T-helper 9 cell (primary cell): ENCODE results near the gene IL15RA.
"Not testable (repeated sequence)": the region's sequence is repeated elsewhere in the genome, so short reads cannot be mapped to it uniquely, and the experiment has no call there.

Experiments used
- DNase-seq: peaks from one replicate; pipeline ENCODE4 v3.0.0-alpha.2; 2020

The IL15RA gene

GRCh38 chr10:5968681-5969453 is 8.5 kb downstream of the IL15RA start:
- DNase-seq = no peak

- no peak for DNase-seq
Observed at GRCh38 chr10:5968037-5968680, 9.2 kb downstream of the IL15RA start.

DNA sequence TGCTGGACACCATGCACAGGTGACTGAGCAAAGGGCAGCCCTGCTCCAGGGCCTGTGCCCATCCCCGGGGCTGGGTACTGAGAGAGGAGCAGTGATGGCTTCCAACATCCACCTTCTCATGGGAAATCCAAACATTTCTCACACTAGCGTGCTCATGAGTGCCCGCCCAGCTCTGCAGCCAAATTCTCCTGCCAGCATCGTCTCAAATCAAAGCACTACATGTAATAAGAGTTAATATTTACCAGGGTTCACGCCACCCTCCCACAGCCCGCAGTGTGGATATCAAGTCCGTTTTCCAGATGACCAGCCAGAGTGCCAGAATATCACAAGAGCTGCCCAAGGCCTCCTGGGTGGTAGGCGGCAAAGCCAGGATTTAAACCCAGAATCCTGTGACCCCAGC is 12.1 kb downstream of the IL15RA start:
- DNase-seq = no peak

GRCh38 chr10:5964736-5965135 is 12.6 kb downstream of the IL15RA start:
- DNase-seq = no peak

DNA sequence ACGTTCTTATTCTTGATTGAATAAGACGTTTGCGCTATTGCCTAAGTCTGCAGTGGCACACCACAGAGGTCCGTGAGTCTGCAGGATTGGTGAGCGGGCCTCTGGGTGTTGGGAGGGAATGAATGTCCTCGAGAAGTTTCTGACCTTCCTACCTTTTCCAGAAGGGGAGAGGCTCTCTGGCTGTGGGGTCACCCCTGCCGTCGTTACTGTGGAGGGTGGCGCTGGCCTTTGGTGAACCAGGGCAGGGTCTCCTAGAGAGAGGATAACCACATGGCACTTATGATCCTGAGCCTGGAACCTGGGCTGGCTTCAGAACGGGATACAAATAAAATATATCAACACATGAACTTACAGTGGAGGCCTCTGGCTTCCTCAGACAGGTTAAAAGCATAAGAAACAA is 13.8 kb downstream of the IL15RA start:
- DNase-seq = no peak

DNA sequence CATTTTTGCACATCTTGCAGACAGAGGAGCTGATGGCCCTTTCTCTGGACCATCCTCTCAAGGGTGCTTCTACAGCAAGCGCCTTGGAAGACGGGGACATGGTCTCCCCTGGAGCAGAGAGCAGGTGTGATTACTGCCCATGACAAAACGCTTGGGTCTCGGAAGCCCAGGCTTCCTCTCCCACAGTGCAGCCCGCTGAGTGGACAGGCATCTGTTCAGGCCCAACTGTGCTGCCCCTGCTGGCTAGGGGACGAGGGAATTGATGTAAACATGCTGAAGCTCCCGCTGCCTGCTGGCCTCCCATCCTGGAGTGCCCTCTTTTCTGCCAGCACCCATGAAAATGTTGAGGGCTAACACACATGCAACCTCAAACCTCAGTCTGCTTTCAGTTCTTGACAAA is 14.3 kb downstream of the IL15RA start:
- no peak for DNase-seq

GRCh38 chr10:5962358-5962940 is 14.9 kb downstream of the IL15RA start:
- not testable (repeated sequence) for DNase-seq

GRCh38 chr10:5961405-5962100 is 15.8 kb downstream of the IL15RA start:
- DNase-seq = no peak

- not testable (repeated sequence) for DNase-seq
Observed at GRCh38 chr10:5960973-5961275, 16.4 kb downstream of the IL15RA start.

- DNase-seq = no peak
Observed at GRCh38 chr10:5960070-5960972, 17.0 kb downstream of the IL15RA start.

GRCh38 chr10:5959581-5960069 is 17.7 kb downstream of the IL15RA start:
- DNase-seq = no peak

- DNase-seq = no peak
Observed at GRCh38 chr10:5959142-5959541, 18.2 kb downstream of the IL15RA start.

GRCh38 chr10:5958675-5959074 is 18.7 kb downstream of the IL15RA start:
- no peak for DNase-seq

DNA sequence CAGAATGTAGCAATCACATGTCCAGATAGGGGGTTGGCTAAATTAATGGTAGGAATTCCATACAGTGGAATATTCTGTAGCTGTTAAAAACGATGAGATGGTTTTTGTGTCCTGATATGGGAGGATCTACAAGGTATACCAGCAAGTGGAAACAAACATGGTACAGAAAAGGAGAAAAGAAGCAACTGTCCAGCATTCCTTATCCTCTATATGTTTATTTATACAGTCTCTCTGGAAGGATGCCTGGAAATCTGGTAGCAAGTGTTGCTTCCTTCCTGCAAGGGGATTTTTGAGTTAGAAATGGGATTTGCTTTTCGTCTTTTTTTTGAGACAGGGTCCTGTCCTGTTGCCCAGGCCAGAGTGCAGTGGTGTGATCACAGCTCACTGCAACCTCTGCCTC is 19.3 kb downstream of the IL15RA start:
- no peak for DNase-seq

DNA sequence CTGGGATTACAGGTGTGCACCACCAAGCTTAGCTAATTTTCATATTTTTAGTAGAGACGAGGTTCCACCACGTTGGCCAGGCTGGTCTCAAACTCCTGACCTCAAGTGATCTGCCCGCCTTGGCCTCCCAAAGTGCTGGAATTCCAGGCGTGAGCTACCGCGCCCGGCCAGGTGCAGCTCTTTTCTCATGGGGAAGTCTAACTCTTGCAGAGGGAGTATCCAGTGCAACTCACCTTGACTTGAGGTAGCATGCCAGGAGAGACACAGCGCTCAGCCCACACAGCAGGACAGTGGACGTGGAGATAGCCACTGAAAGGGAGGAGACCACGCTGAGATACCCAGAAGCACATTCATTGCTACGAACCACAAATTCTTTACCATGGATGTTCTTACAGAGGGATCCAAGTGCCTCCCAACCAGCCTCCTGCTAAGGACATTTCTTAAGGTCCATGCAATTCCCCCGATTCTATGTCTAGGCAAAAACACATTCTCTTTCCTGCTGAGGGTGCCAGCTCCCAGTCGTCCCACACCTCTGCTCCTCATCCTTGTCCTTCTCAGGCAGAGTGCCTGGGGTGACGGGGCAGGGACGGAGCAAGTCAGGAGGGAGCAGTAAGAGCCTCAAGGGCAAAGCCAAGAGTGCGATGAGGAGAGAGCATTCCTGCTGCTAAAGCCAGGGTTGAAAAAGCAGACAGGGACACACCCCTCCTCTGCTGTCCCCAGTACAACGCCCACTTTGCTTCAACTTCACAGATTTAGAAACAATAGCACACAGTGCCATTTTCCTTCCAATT is 21.0 kb downstream of the IL15RA start:
- DNase-seq = no peak

DNA sequence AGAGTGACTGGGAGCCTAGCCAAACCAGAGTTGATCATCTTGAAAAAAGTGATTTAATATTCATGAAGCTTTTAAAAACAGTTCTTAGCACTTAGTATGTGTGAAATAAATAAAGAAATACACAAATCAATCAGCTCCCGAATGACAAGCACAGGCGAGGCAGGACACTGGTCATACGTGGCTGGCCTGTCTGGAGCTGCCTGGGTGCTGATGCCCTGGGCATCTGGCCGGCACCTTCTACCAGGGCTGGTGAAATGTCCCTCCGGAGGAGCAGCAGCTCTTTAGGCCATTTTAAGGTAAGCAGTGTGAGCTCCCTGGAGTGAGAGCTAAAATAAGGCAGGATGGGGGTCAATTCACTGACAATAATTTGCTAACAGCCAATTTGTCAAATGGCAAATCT is 23.7 kb downstream of the IL15RA start:
- no peak for DNase-seq

GRCh38 chr10:5952731-5953385 is 24.5 kb downstream of the IL15RA start:
- DNase-seq = no peak

DNA sequence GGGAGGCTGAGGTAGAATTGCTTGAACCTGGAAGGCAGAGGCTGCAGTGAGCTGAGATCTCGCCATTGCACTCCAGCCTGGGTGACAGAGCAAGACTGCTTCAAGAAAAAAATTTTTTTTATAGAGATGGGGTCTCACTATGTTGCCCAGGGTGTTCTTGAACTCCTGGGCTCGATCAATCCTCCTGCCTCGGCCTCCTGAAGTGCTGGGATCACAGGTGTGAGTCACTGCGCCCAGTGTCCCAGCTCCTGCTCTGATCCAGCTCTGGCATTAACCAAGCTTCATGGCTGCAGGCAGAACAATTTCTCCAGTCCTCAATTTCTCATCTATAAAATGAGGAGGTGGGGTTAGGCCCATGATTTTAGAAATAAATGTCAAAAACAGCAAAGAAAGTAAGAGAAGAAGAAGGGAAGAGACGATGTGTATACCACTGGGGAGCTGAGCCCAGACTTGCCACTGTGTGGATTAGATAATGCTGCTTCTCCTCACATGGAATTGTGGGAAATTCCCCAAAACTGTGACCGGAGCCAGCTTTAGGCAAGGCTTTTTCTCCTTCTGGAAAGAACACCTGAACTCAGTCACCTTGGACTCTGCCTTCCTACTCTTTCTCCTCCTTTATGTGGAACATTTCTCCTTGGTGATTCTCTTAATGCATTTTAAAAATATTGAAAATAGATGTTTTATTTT is 25.5 kb downstream of the IL15RA start:
- DNase-seq = no peak

GRCh38 chr10:5951167-5951711 is 26.1 kb downstream of the IL15RA start:
- DNase-seq = no peak
